Measurements from ENCODE around the gene OPRL1.

DNA sequence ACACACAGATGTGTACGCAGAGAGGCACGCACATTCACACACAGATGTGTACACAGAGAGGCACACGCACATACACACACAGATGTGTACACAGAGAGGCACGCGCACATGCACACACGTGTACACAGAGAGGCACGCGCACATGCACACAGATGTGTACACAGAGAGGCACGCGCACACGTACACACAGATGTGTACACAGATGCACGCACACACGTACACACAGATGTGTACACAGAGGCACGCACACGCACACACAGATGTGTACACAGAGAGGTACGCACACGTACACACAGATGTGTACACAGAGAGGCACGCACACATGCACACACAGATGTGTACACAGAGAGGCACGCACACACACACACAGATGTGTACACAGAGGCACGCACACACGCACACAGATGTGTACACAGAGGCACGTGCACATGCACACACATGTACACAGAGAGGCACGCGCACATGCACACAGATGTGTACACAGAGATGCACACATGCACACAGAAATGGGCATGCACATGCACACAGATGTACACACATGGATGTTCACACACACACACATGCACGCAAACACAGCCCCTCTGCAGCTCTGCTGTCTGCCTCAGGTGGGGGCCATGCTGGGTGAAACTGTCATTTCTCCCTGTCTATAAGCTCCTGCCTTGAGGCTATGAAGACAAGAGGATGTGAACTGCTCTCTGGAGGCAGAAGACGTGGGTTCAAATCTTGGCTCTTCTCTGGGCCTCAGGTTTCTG is 70.1 kb downstream of the OPRL1 start:
- TF ChIP-seq, protein P1, sequence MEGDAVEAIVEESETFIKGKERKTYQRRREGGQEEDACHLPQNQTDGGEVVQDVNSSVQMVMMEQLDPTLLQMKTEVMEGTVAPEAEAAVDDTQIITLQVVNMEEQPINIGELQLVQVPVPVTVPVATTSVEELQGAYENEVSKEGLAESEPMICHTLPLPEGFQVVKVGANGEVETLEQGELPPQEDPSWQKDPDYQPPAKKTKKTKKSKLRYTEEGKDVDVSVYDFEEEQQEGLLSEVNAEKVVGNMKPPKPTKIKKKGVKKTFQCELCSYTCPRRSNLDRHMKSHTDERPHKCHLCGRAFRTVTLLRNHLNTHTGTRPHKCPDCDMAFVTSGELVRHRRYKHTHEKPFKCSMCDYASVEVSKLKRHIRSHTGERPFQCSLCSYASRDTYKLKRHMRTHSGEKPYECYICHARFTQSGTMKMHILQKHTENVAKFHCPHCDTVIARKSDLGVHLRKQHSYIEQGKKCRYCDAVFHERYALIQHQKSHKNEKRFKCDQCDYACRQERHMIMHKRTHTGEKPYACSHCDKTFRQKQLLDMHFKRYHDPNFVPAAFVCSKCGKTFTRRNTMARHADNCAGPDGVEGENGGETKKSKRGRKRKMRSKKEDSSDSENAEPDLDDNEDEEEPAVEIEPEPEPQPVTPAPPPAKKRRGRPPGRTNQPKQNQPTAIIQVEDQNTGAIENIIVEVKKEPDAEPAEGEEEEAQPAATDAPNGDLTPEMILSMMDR (IDR thresholded peaks at IDR 0.05) = no peak
- TF ChIP-seq EP300 (IDR thresholded peaks at IDR 0.05) = no peak

All from tibial nerve (tissue), 4 donors.